Esophagus muscularis mucosa (tissue), 4 donors: ENCODE results near the gene MAD1L1. TPM values are rescaled to one million over a fixed set of nuclear protein-coding genes. Genes with fewer than 3 reads are reported as not detected.

ENCODE experiments used
- DNase-seq: peaks from one replicate; pipeline ENCODE4 v3.0.0-alpha.2; 2017; ENCODE audit errors: extremely low spot score
- H3K27ac ChIP-seq, 4 donors: fragments of 200-600 bp; sonication (generic); replicated peaks in 1 of 4; 1 replicate in 3 of 4; 2 replicates in 1 of 4; pipeline ENCODE4 v1.5.1; 2016 to 2019; ENCODE audit warnings: mild to moderate bottlenecking in 1 of 4
- H3K27me3 ChIP-seq, 4 donors: fragments of 200-600 bp; sonication (generic); one replicate each; pipeline versions ENCODE4 v1.5.1 to v1.6.0; 2016 to 2019
- H3K36me3 ChIP-seq, 4 donors: fragments of 200-600 bp; sonication (generic); one replicate each; pipeline ENCODE4 v1.5.1; 2016 to 2019
- H3K4me1 ChIP-seq, 4 donors: fragments of 200-600 bp; sonication (generic); one replicate each; pipeline ENCODE4 v1.5.1; 2016 to 2019
- H3K4me3 ChIP-seq, 4 donors: fragments of 200-600 bp; sonication (generic); 1 replicate in 2 of 4; 2 replicates in 2 of 4; pipeline ENCODE4 v1.5.1; 2016 to 2019; ENCODE audit warnings: mild to moderate bottlenecking in 4 of 4, moderate library complexity in 1 of 4
- H3K9me3 ChIP-seq, 4 donors: fragments of 200-600 bp; sonication (generic); 1 replicate in 3 of 4; 2 replicates in 1 of 4; pipeline ENCODE4 v1.5.1; 2016 to 2019
- EP300 ChIP-seq: sonication (generic); formaldehyde crosslinking; IDR thresholded peaks from one replicate; pipeline ENCODE4 v1.6.1; 2017; ENCODE audit warnings: antibody characterized with exemption
- POLR2A ChIP-seq: fragments of 450-650 bp; IDR thresholded peaks from one replicate; pipeline ENCODE4 v1.6.1; 2017; ENCODE audit warnings: antibody characterized with exemption, moderate library complexity, mild to moderate bottlenecking, low read depth
- POLR2AphosphoS5 ChIP-seq, 2 donors: sonication (generic); formaldehyde crosslinking; IDR thresholded peaks; one replicate each; pipeline ENCODE4 v1.6.1; 2017; ENCODE audit warnings: antibody characterized with exemption in 2 of 2
- WGBS: methylation state at CpG from one replicate; pipeline ENCODE4 v1.1.5; 2018; 5-methylcytosine and 5-hydroxymethylcytosine counted together
- intact Hi-C: fragments of 100-400 bp; cut with DNase I; formaldehyde crosslinking; loops from one replicate; pipeline ENCODE4 v1.15.1; 2023
- total RNA-seq, 4 donors: library from RNA; depleted of rRNA; stranded (reverse); fragments of >200 nt; gene quantifications; one replicate each; pipeline versions ENCODE4 v1.1.0 to v1.2.1, GENCODE V29; 2016
- TF ChIP-seq, protein P1 (sequence below), 3 experiments: fragments of 200-600 bp in 2 of 3; fragments of 450-650 bp in 1 of 3; sonication (generic) in 2 of 3; IDR thresholded peaks; one replicate each; pipeline ENCODE4 v1.5.1; 2017 to 2019; ENCODE audit warnings: antibody characterized with exemption in 3 of 3, mild to moderate bottlenecking in 2 of 3, moderate library complexity in 1 of 3

Gene MAD1L1
- total RNA-seq, 4 donors from 2014 or later, result 22.2 to 33.1 (median 29.5) TPM

DNA sequence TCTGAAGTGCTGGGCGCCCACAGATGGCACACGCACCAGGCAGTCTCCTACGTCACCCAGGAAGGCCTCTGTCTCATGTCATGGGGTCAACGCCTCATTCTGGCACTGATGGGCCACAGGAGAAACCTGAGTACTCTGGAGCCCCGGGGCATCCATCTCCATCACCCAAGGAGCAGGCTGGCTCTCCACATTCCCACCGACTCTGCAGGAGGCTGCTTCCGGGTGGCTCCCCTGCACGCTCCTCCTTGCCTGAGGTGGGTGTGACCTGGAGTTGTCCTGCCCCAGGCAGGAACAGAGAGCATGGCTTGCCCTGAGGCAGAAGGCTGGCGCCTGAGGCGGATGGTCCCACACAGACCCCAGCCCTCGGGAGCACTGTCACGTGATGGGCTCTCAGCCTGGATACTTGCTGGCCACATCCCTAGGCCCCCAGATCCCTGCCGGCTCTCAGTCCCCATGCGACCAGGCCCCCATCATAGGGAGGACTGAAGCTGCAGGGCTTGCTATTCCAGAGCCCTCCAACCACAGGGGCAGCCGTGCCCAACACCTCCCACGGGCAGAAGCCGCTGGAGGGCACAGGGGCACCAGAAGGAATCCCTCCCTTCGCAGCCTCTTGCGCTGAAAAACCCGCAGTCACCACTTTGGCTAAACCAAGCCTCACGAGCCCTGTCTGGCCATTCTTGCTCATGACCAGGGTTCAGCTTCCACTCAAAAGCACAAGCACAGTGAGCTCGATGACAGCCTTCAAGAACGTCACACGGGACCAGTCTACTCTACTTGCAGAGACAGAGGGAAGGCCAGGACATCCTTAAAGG, 80.7 kb downstream of the MAD1L1 start:
- 92% methylated on average over 12 of the region's 24 CpGs for WGBS
- Histone ChIP-seq H3K36me3 (peaks cover 0 to 20% (median 6%) of the 10 kb centered on the region in 4 donors), H3K4me1 (peaks cover 0 to 11% (median 9%) of the 10 kb centered on the region in 4 donors), H3K27ac (no peak overlapping the region), H3K27me3 (no peaks in the 10 kb centered on the region), H3K9me3 (no peaks in the 10 kb centered on the region), H3K4me3 (no peak overlapping the region)
- TF ChIP-seq POLR2AphosphoS5 (IDR thresholded peaks at IDR 0.05), result no peak
- no peak for TF ChIP-seq EP300
- no peak for TF ChIP-seq POLR2A
- TF ChIP-seq, protein P1, sequence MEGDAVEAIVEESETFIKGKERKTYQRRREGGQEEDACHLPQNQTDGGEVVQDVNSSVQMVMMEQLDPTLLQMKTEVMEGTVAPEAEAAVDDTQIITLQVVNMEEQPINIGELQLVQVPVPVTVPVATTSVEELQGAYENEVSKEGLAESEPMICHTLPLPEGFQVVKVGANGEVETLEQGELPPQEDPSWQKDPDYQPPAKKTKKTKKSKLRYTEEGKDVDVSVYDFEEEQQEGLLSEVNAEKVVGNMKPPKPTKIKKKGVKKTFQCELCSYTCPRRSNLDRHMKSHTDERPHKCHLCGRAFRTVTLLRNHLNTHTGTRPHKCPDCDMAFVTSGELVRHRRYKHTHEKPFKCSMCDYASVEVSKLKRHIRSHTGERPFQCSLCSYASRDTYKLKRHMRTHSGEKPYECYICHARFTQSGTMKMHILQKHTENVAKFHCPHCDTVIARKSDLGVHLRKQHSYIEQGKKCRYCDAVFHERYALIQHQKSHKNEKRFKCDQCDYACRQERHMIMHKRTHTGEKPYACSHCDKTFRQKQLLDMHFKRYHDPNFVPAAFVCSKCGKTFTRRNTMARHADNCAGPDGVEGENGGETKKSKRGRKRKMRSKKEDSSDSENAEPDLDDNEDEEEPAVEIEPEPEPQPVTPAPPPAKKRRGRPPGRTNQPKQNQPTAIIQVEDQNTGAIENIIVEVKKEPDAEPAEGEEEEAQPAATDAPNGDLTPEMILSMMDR (IDR thresholded peaks at IDR 0.05), result no peak
- DNase-seq, result no peak
- intact Hi-C loops, result no loop called here

DNA sequence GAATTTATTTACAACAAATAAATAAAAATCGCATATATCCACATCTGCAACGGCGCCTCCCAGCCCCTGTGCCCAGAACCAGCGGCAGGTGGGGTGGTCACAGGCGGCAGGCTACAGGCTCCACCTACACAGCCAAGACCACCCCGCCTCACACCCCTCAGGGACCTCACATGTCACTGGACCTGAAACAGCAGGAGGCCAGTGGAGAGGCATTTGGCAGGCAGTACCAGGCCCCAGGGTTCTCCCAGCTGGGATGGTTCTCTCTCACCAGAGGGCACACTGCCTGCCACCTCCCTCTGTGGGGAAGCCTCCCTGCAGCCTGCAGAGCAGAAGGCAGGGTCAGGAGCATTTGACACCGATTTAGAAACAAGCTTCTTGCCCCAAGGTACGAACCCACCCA, 81.5 kb downstream of the MAD1L1 start:
- H3K27me3 ChIP-seq, result no peaks in the 10 kb centered on the region
- no peak overlapping the region for H3K4me3 ChIP-seq
- peaks cover 0 to 27% (median 14%) of the 10 kb centered on the region in 4 donors for H3K36me3 ChIP-seq
- H3K4me1 ChIP-seq, result peaks cover 0 to 3% (median 1%) of the 10 kb centered on the region in 4 donors
- no peaks in the 10 kb centered on the region for H3K9me3 ChIP-seq
- TF ChIP-seq EP300 (no peak), POLR2A (no peak), POLR2AphosphoS5 (IDR thresholded peaks at IDR 0.05) (no peak)
- TF ChIP-seq, protein P1 (IDR thresholded peaks at IDR 0.05), result no peak
- no peak overlapping the region for H3K27ac ChIP-seq
- 82% methylated on average over 8 of the region's 8 CpGs for WGBS
- no peak for DNase-seq
- intact Hi-C loops, result no loop called here

DNA sequence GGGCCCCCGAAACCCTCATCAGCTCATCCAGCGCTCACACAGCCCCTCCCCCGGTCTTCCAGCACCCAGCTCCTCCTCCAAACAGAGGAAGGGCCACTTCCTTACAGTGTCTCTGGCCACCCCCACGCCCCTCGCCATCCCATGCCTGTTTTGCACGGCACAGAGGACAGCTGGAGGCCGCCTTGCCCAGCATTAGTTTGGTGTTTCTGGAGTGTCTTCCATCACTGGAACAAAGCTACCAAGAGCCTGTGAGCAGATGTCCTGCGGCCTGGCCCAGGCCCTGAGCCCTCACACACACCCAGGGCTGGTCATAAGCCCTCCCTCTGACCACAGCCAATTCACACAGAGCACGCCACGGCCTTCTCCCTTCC, 82.3 kb downstream of the MAD1L1 start:
- Histone ChIP-seq H3K4me1 (no peaks in the 10 kb centered on the region), H3K27ac (no peak overlapping the region), H3K36me3 (peaks cover 0 to 35% (median 22%) of the 10 kb centered on the region in 4 donors), H3K4me3 (no peak overlapping the region), H3K9me3 (no peaks in the 10 kb centered on the region), H3K27me3 (no peaks in the 10 kb centered on the region)
- 93% methylated on average over 7 of the region's 10 CpGs for WGBS
- no peak for TF ChIP-seq EP300
- no peak for TF ChIP-seq POLR2AphosphoS5 (IDR thresholded peaks at IDR 0.05)
- TF ChIP-seq POLR2A, result no peak
- TF ChIP-seq, protein P1 (IDR thresholded peaks at IDR 0.05), result no peak
- intact Hi-C loops, result no loop called here
- no peak for DNase-seq

DNA sequence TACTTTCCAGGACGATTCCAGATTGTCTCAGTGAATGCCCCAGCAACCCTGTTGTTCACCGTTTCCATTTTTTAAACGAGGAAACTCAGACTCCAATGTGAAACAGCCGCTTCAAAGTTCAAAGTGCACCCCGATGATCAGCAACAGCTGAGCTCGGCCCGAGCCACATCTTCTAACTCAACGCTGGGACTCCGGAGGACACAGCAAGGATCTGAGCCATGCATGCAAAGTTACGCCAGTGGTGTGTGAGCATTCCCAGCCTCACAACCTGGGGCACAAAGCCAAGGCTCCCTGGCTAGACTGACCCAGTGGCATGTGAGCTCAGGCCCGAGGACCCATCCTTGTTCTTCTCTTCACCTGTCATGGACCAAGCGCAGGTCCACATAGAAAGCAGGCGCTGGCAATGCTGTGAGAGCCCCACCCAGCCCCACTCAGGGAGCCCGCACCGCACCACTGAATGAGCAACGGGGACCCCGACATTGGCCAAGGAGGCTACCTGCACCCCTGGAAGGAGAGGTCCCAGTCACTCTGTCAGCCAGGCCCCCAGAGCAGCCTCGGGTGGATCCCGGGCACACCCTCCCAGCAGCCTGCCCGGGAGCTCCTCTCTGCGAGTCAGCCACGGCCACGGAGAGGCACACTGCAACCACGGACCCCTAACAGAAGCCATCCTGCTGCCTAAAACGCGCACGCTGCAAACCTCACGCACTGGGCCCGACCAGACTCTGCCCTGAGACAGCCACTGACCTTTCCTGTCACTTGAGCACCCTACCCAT, 82.9 kb downstream of the MAD1L1 start:
- DNase-seq, result no peak
- no peaks in the 10 kb centered on the region for H3K4me1 ChIP-seq
- TF ChIP-seq POLR2AphosphoS5 (IDR thresholded peaks at IDR 0.05) (no peak), POLR2A (no peak), EP300 (no peak)
- TF ChIP-seq, protein P1 (IDR thresholded peaks at IDR 0.05), result no peak
- no peak overlapping the region for H3K4me3 ChIP-seq
- no peak overlapping the region for H3K27ac ChIP-seq
- intact Hi-C loops, result no loop called here
- no peaks in the 10 kb centered on the region for H3K9me3 ChIP-seq
- peaks cover 0 to 41% (median 28%) of the 10 kb centered on the region in 4 donors for H3K36me3 ChIP-seq
- WGBS, result 94% methylated on average over 22 of the region's 29 CpGs
- H3K27me3 ChIP-seq, result no peaks in the 10 kb centered on the region
